Skeletal muscle tissue (tissue), 4 donors: ENCODE measurements around the gene PLD5. TPM values are rescaled to one million over a fixed set of nuclear protein-coding genes. Genes with fewer than 3 reads are reported as not detected.

Source experiments
- H3K27ac ChIP-seq: one replicate; pipeline ENCODE4 v1.7.0; 2013; ENCODE audit warnings: mild to moderate bottlenecking, low read depth, low read length, inconsistent platforms
- H3K27me3 ChIP-seq, 3 donors: one replicate each; pipeline ENCODE4 v1.7.0; 2013; ENCODE audit warnings: low read length in 3 of 3; ENCODE audit not compliant: control insufficient read depth in 3 of 3, insufficient read depth in 3 of 3
- H3K36me3 ChIP-seq, 3 donors: one replicate each; pipeline ENCODE4 v1.7.0; 2013; ENCODE audit warnings: low read length in 3 of 3; ENCODE audit not compliant: control insufficient read depth in 3 of 3, insufficient read depth in 3 of 3
- H3K4me1 ChIP-seq, 3 donors: one replicate each; pipeline ENCODE4 v1.7.0; 2013; ENCODE audit warnings: low read length in 3 of 3, mild to moderate bottlenecking in 3 of 3; ENCODE audit not compliant: control insufficient read depth in 3 of 3, insufficient read depth in 3 of 3
- H3K4me3 ChIP-seq, 3 donors: one replicate each; pipeline ENCODE4 v1.7.0; 2013; ENCODE audit warnings: low read length in 3 of 3
- H3K9ac ChIP-seq, 3 donors: one replicate each; pipeline ENCODE4 v1.7.0; 2013; ENCODE audit warnings: low read length in 3 of 3, mild to moderate bottlenecking in 3 of 3, moderate library complexity in 2 of 3, low read depth in 1 of 3
- H3K9me3 ChIP-seq, 3 donors: one replicate each; pipeline ENCODE4 v1.7.0; 2013; ENCODE audit warnings: low read length in 3 of 3; ENCODE audit not compliant: control insufficient read depth in 3 of 3
- total RNA-seq: library from RNA; depleted of rRNA; stranded (reverse); fragments of >200 nt; gene quantifications from one replicate; pipeline ENCODE4 v1.2.3, GENCODE V29; 2014
- donor health status: Osteomylitis.

The PLD5 gene
- total RNA-seq, 1 donor from 2014 or later: 0.52 TPM

DNA sequence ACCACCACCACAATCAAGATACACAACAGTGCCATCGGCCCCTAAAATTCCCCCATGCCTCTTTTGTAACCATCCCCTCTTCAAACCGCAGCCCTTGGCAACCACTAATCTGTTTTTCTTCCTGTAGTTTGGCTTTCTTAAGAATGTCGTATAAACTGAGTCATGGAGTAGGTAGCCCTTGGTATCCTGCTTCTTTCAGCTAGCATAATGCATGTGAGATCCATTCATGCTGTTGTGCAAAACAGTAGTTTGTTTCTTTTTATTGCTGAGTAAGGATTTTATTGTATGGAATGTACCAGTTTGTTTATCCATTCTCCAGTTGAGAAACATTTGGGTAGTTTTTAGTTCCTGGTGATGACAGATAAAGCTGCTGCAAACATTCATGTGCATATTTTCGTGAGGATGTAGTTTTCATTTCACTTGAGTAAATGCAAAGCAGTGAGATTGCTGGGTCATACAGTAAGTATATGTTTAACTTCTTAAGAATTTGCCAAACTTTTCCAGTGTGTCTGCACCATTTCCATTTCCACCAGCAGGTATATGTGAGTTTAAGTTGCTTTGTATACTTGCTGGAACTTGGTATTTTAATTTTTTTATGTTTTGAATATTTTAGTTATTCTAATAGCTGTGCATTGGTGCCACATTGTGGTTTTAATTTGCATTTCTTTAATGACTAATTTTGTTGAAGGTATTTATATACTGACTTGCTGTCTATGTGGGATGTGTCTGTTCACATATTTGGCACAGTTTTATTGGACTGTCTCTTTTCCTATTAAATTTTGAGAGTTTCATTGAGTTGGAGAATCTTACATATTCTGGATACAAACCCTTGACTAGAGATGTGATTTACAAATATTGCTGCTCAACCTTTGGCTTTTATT is 377.2 kb downstream of the PLD5 start:
- Histone ChIP-seq H3K36me3 (no peaks in the 10 kb centered on the region), H3K4me1 (no peaks in the 10 kb centered on the region), H3K27me3 (no peaks in the 10 kb centered on the region), H3K4me3 (no peak overlapping the region), H3K9ac (no peak overlapping the region), H3K9me3 (peaks cover 0 to 4% (median 0%) of the 10 kb centered on the region in 3 donors), H3K27ac (no peak overlapping the region)

DNA sequence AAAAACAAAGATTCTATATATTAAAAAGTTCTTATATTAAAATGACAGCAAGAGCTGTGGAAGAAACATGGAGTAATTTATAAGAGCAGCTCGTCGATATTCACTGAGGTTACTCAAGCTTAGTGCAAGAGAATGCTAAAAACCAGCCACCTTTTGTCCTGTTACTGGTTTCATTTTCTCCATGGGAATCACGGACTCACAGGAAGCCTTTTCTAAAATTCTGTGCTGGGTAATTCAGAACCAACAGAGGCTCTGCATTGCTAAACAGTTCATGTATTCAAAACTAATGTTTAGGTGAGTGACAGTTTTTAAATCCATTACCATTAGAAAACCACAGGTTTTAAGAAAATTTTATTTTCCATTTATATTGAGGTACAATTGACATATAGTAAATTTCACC is 377.8 kb downstream of the PLD5 start:
- no peaks in the 10 kb centered on the region for H3K4me1 ChIP-seq
- H3K36me3 ChIP-seq: no peaks in the 10 kb centered on the region
- H3K9me3 ChIP-seq: peaks cover 0 to 3% (median 0%) of the 10 kb centered on the region in 3 donors
- H3K27ac ChIP-seq: no peak overlapping the region
- no peak overlapping the region for H3K9ac ChIP-seq
- H3K27me3 ChIP-seq: no peaks in the 10 kb centered on the region
- no peak overlapping the region for H3K4me3 ChIP-seq

DNA sequence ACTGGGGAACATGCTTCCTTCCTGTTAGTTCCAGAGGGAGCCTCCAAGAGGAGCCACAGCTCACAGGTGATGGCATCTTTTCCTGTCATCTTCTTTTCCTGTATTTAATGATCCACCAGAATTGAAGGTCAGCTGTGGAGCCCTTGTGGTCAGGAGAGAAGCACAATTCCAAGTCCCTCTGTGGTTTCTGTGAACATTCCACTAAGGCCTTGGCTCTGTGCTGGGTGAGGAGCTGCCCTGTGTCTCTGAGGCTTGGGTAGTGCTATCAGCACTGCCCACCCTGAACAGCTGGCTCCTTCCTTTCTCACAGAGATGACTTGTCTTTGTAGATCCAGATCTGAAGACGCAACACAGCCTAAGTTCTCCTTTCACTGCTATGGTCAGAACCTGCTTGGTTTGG is 383.7 kb downstream of the PLD5 start:
- Histone ChIP-seq H3K4me1 (no peaks in the 10 kb centered on the region), H3K36me3 (no peaks in the 10 kb centered on the region), H3K9me3 (no peaks in the 10 kb centered on the region), H3K27ac (no peak overlapping the region), H3K27me3 (no peaks in the 10 kb centered on the region), H3K9ac (no peak overlapping the region), H3K4me3 (no peak overlapping the region)

DNA sequence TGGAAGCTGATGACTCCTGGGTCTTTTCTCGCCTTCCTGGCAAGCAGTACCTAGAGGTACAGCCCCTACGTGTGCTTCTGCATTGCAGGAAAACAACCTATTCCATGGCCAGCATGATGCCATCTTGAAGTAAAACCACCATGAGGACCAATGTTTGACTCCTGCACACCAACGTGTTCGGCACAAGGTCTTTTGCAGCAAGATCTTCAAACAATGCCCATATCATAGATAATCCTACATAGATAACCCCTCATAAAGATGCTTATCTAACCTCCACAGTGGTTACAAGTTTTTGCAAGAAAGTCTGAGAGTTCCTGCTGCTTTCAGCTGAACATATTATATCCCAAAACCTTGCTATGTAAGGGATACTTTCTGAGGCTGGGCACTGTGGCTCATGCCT is 384.5 kb downstream of the PLD5 start:
- Histone ChIP-seq H3K9ac (no peak overlapping the region), H3K9me3 (no peaks in the 10 kb centered on the region), H3K36me3 (no peaks in the 10 kb centered on the region)

DNA sequence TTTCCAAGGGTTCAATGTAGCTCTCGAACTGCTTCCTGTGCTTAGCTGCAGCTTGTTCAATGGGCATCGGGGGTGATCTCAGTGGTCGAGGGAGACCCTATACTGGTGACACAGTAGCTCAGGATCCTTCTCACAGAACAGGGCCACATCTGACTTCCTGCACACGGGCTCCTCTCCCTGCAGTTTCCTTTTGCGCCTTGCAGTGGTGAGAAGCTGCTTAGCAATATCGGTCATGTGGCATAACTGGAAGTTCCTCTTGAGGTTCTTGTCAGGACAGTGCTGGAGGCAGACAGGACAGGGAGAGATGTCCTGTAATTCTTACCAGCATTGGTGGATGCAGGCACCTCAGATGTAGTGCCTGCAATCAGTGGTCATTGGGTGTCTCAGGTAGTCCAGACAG is 385.1 kb downstream of the PLD5 start:
- H3K9me3 ChIP-seq: no peaks in the 10 kb centered on the region
- no peak overlapping the region for H3K4me3 ChIP-seq
- no peaks in the 10 kb centered on the region for H3K27me3 ChIP-seq

More for the DNA sequence above, 384.5 kb downstream of the PLD5 start:
- H3K27me3 ChIP-seq: no peaks in the 10 kb centered on the region
- no peak overlapping the region for H3K27ac ChIP-seq
- no peaks in the 10 kb centered on the region for H3K4me1 ChIP-seq
- H3K4me3 ChIP-seq: no peak overlapping the region

DNA sequence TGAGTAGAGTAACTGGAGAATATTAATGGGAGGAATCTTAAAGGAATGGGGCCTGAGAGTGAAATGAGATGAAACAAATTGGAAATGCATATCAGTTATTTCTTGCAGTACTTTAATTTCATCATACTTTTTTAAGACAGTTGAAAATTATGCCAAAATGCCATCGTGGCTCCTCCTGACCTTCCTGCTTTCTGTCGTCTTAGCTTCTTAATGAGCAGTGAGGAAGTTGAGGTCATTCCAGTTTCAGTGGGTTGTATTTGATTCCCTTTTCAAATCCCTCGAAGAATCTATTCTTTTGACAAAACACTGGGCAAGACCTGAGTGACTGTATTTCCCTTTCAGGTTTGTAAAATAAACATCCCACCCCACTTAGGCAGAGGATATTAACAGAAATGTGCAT is 390.7 kb downstream of the PLD5 start:
- Histone ChIP-seq H3K36me3 (no peaks in the 10 kb centered on the region), H3K27ac (no peak overlapping the region), H3K27me3 (no peaks in the 10 kb centered on the region), H3K4me1 (no peaks in the 10 kb centered on the region), H3K9ac (no peak overlapping the region), H3K9me3 (no peaks in the 10 kb centered on the region), H3K4me3 (no peak overlapping the region)

More for the DNA sequence above, 385.1 kb downstream of the PLD5 start:
- H3K27ac ChIP-seq: no peak overlapping the region
- no peaks in the 10 kb centered on the region for H3K4me1 ChIP-seq
- no peaks in the 10 kb centered on the region for H3K36me3 ChIP-seq
- no peak overlapping the region for H3K9ac ChIP-seq

DNA sequence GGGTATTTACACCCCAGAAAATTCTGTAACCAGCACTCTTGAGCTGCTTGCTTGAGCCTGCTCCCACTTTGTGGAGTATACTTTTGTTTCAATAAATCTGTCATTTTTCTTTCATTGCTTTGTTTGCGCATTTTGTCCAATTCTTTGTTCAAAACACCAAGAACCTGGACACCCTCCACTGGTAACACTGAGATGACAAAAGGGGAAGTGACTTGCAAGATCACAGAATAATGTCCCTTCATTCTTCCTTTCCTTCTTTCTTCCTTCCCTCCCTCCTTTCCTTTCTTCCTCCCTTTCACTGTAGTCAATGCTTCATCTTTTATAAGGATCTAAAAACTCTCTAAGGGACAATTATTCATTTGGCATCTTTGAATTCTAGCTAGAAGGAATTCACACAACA is 391.1 kb downstream of the PLD5 start:
- H3K27me3 ChIP-seq: no peaks in the 10 kb centered on the region
- H3K4me3 ChIP-seq: no peak overlapping the region
- no peaks in the 10 kb centered on the region for H3K9me3 ChIP-seq
- no peaks in the 10 kb centered on the region for H3K36me3 ChIP-seq
- H3K27ac ChIP-seq: no peak overlapping the region
- no peak overlapping the region for H3K9ac ChIP-seq
- no peaks in the 10 kb centered on the region for H3K4me1 ChIP-seq

DNA sequence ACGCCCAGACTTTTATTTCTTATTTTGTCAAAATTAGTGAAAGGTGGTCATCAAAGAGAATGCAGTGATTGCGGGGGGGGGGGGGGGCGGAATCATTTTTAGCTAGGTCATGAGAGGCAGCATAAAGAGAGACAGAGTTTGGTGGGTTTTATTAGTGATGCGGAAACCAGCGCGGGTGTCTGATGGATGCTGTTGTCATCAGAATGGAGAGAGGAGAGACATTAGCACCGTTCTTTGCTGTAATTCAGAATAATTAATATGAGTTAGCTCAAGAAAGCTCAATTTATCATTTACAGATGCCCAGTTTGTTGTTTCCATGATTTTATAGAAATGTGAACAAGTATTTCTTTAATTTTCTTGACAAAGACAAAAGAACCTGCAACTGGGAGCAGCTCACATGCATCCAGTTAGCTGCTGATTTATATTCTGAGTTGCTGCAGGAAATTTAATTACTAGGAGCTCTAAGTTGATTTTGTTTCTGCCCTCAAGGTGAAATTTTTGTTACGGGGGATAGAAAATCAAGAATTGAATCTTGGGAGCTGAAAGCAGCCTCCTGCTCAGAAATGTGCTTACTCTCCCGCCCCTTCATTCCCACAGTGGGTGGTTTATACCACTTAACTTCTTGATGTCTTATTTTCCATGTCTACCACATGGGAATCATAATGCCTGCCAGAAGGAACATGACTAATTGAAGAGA is 392.2 kb downstream of the PLD5 start:
- Histone ChIP-seq H3K36me3 (no peaks in the 10 kb centered on the region), H3K4me3 (no peak overlapping the region), H3K4me1 (no peaks in the 10 kb centered on the region), H3K27ac (no peak overlapping the region), H3K27me3 (no peaks in the 10 kb centered on the region), H3K9me3 (peaks cover 0 to 2% (median 0%) of the 10 kb centered on the region in 3 donors), H3K9ac (no peak overlapping the region)

DNA sequence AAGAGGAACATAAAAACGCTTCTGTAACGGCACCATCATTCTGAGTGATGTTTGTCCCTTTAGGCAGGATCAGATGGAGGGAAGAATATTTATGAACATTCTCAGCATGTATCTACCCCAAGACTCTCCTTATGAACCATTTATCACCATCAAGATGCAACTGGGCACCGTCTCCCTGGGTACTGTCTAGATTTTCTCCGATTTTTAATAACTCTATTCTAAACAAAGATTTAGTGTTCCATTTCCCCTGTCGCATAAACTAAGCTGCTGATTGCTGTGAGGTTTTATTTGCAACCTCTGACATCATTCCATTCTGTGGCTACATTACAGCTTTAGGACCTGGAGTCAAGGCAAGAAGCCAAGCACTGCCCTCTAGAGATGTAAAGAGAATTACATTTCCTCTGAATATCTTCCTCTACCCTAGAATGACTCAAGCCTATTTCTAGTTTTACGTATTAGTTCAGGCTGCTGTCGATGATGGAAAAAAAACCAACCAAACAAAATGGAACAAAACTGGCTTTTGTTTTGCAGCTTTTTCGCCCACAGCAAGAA is 395.5 kb downstream of the PLD5 start:
- Histone ChIP-seq H3K4me1 (no peaks in the 10 kb centered on the region), H3K27ac (no peak overlapping the region), H3K9me3 (peaks cover 0 to 2% (median 0%) of the 10 kb centered on the region in 3 donors), H3K36me3 (no peaks in the 10 kb centered on the region), H3K9ac (no peak overlapping the region), H3K27me3 (no peaks in the 10 kb centered on the region), H3K4me3 (no peak overlapping the region)

DNA sequence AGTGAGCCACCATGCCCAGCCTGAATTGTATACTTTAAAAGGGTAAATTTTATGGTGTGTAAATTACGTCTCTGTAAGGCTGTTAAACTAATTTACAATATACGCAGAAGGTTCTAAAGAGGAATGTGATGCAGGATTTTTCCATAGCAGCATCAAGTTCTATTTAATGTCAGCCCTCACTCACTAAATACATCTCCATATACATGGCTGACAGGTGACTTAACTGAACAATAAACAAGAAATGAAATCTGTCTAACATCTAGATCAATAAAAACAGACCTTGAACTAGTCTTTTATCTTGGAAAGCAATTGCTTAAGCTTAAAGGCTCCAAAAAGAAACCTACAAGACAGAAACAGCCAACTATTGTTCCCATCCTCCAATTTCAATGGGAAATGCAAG is 404.1 kb downstream of the PLD5 start:
- Histone ChIP-seq H3K4me3 (no peak overlapping the region), H3K9me3 (no peaks in the 10 kb centered on the region), H3K27me3 (no peaks in the 10 kb centered on the region), H3K27ac (no peak overlapping the region), H3K9ac (no peak overlapping the region), H3K4me1 (no peaks in the 10 kb centered on the region), H3K36me3 (no peaks in the 10 kb centered on the region)
